Esophagus squamous epithelium (tissue), 5 donors: ENCODE data around the gene ARHGAP26. TPM values are rescaled to one million over a fixed set of nuclear protein-coding genes. Genes with fewer than 3 reads are reported as not detected.

Experiments
- DNase-seq: peaks from one replicate; lab custom pipeline; 2025; lab: John Stamatoyannopoulos, UW
- H3K27ac ChIP-seq, 4 donors: fragments of 200-600 bp; sonication (generic); one replicate each; pipeline ENCODE4 v1.5.1; 2016 to 2019; ENCODE audit warnings: mild to moderate bottlenecking in 1 of 4
- H3K27me3 ChIP-seq, 4 donors: fragments of 200-600 bp; sonication (generic); 1 replicate in 3 of 4; 2 replicates in 1 of 4; pipeline versions ENCODE4 v1.5.1 to v1.6.0; 2017 to 2021; ENCODE audit warnings: antibody characterized with exemption in 1 of 4
- H3K36me3 ChIP-seq, 3 donors: fragments of 200-600 bp; sonication (generic); one replicate each; pipeline ENCODE4 v1.5.1; 2016 to 2019
- H3K4me1 ChIP-seq, 3 donors: fragments of 200-600 bp; sonication (generic); one replicate each; pipeline ENCODE4 v1.5.1; 2017 to 2019
- H3K4me3 ChIP-seq, 4 donors: fragments of 200-600 bp; sonication (generic); 1 replicate in 3 of 4; 2 replicates in 1 of 4; pipeline ENCODE4 v1.5.1; 2016 to 2019; ENCODE audit warnings: mild to moderate bottlenecking in 2 of 4, moderate library complexity in 1 of 4
- H3K9me3 ChIP-seq, 3 donors: fragments of 200-600 bp; sonication (generic); one replicate each; pipeline ENCODE4 v1.5.1; 2016 to 2019
- POLR2A ChIP-seq, 4 donors: fragments of 450-650 bp; IDR thresholded peaks; one replicate each; pipeline ENCODE4 v1.6.1; 2017; ENCODE audit warnings: antibody characterized with exemption in 4 of 4, mild to moderate bottlenecking in 4 of 4, moderate library complexity in 3 of 4
- WGBS, 2 donors: methylation state at CpG; one replicate each; pipeline ENCODE4 v1.1.5; 2018; 5-methylcytosine and 5-hydroxymethylcytosine counted together
- intact Hi-C: fragments of 100-400 bp; cut with DNase I; formaldehyde crosslinking; loops from one replicate; pipeline ENCODE4 v1.15.0; 2022
- total RNA-seq, 4 donors: library from RNA; depleted of rRNA; stranded (reverse); fragments of >200 nt; gene quantifications; one replicate each; pipeline ENCODE4 v1.1.0, GENCODE V29; 2016
- TF ChIP-seq, protein P1 (sequence below), 6 experiments: fragments of 450-650 bp in 4 of 6; fragments of 200-600 bp in 2 of 6; sonication (generic) in 2 of 6; IDR thresholded peaks; one replicate each; pipeline ENCODE4 v1.5.1; 2016 to 2019; ENCODE audit warnings: antibody characterized with exemption in 6 of 6, mild to moderate bottlenecking in 4 of 6, moderate library complexity in 4 of 6
- donor health status: DM: yes; HTN: yes; CAD: no.

ARHGAP26 gene
- total RNA-seq, 4 donors from 2014 or later: 4.4 to 18.7 (median 15.4) TPM

DNA sequence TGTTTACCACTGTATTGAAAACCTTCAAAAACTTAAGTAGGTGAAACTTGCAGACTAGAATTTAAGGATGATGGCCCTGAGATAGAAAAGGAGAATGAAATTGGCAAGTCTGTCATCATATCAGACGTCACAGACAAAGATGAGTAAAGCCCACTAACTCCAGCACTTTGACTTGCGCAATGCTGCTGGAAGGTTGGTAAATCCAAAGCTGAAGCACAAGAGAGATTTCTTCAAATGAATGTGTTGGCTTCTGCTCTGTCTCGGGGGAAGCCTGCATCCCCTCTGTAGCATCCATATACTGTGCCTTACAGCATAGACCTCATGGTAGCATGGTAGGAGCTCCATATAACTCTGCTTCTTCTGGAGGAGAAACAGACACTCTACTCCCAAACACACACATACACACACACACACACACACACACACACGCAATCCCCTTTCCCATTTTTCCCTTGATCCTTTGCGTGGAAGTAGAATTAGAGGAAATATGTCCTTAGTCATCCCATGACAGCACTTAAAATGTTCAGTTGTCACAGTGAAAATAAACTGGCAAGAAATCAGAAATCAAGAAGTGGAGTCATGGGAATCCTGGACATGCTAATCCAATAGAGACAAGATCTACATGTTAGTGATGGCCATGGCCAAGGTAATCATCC, 391.8 kb downstream of the ARHGAP26 start:
- Histone ChIP-seq H3K36me3 (no peaks in the 10 kb centered on the region), H3K9me3 (no peaks in the 10 kb centered on the region), H3K4me1 (no peaks in the 10 kb centered on the region), H3K4me3 (no peak overlapping the region), H3K27me3 (no peaks in the 10 kb centered on the region), H3K27ac (peak overlapping the region in 2 of 4 donors; percentile 22 to 38)
- intact Hi-C loops: no loop called here
- no peak for DNase-seq
- TF ChIP-seq POLR2A (IDR thresholded peaks at IDR 0.05): no peak
- TF ChIP-seq, protein P1, sequence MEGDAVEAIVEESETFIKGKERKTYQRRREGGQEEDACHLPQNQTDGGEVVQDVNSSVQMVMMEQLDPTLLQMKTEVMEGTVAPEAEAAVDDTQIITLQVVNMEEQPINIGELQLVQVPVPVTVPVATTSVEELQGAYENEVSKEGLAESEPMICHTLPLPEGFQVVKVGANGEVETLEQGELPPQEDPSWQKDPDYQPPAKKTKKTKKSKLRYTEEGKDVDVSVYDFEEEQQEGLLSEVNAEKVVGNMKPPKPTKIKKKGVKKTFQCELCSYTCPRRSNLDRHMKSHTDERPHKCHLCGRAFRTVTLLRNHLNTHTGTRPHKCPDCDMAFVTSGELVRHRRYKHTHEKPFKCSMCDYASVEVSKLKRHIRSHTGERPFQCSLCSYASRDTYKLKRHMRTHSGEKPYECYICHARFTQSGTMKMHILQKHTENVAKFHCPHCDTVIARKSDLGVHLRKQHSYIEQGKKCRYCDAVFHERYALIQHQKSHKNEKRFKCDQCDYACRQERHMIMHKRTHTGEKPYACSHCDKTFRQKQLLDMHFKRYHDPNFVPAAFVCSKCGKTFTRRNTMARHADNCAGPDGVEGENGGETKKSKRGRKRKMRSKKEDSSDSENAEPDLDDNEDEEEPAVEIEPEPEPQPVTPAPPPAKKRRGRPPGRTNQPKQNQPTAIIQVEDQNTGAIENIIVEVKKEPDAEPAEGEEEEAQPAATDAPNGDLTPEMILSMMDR (IDR thresholded peaks at IDR 0.05): no peak
- 71 to 76% methylated on average over 5 of the region's 5 CpGs for WGBS, 2 donors

DNA sequence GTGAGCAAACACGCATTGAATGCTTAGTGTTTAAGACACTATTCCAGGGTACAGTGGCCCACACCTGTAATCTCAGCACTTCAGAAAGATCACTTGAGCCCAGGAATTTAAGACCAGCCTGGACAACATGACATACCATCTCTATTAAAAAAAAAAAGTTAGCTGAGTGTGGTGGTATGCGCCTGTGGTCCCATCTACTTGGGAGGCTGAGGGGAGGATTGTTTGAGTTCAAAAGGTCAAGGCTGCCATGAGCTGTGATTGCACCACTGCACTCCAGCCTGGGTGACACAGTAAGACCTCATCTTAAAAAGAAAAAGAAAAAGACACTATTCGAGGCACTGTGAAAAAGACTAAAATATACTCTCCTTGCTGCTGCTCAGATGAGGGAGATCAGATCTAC, 392.6 kb downstream of the ARHGAP26 start:
- DNase-seq: no peak
- intact Hi-C loops: no loop called here
- Histone ChIP-seq H3K9me3 (no peaks in the 10 kb centered on the region), H3K36me3 (no peaks in the 10 kb centered on the region), H3K4me3 (no peak overlapping the region), H3K27ac (peak overlapping the region in 1 of 4 donors; percentile 38), H3K4me1 (no peaks in the 10 kb centered on the region), H3K27me3 (no peaks in the 10 kb centered on the region)
- 92 to 93% methylated on average over 2 to 3 of the region's 3 CpGs for WGBS, 2 donors
- no peak for TF ChIP-seq POLR2A (IDR thresholded peaks at IDR 0.05)
- TF ChIP-seq, protein P1 (IDR thresholded peaks at IDR 0.05): no peak

DNA sequence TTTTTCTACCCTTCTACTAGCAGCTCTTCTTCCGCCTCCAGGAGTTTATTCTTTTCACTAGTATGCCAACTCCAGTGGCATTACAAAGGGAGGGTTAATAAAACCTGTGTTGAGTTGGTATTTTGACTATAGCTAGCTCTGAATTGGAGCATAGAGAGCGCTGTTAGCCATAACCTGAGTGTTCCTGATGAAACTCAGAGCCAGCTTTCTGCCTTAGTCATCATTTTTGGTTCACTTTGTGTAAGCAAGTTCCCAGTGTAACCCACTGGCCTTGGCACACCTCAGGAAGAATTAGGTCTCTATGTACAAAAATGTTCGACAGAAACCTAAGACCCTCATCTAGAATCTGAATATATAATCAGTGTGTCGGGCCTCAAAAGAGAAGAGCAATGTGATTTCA, 394.4 kb downstream of the ARHGAP26 start:
- H3K27me3 ChIP-seq: no peaks in the 10 kb centered on the region
- no peak for DNase-seq
- H3K4me3 ChIP-seq: no peak overlapping the region
- H3K4me1 ChIP-seq: no peaks in the 10 kb centered on the region
- TF ChIP-seq, protein P1 (IDR thresholded peaks at IDR 0.05): no peak
- no peak for TF ChIP-seq POLR2A (IDR thresholded peaks at IDR 0.05)
- H3K9me3 ChIP-seq: no peaks in the 10 kb centered on the region
- WGBS, 2 donors: 78 to 86% methylated on average over 4 of the region's 4 CpGs
- H3K27ac ChIP-seq: no peak overlapping the region
- H3K36me3 ChIP-seq: no peaks in the 10 kb centered on the region
- intact Hi-C loops: no loop called here

DNA sequence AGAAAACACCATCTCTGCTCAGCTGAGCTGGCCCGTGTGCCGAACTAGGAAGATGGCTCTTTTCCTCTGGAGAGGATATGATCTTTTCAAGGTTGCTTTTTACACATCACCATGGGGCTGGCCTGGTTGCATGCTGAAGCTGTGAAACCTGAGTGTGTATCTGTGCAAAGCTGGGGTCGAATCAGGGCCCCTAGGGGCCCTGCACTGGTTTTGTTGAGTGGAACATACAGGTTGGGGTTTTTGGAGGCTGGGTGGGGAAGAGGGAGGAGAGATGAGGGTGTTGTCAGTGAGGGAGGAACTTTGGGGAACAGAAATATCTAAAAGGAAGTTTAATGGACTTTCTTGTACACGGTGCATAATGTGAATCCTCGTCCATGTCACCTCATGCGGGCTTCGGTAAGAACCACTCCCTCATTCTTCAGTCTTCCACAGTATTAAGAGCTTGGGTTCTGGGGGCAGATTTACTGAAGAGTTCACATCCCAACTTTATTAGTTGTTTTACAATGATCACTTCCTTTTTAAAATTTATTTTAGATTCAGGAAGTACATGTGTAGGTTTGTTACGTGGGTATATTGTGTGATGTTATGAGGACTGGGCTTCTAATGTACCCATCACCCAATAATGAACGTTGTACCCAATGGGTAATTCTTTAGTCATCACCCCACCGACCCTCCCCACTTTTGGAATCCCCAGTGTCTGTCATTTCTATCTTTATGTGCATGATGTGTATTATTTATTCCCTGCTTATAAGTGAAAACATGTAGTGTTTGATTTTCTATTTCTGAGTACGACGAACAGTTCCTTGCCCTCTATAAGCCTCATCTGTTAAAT, 395.1 kb downstream of the ARHGAP26 start:
- Histone ChIP-seq H3K27ac (no peak overlapping the region), H3K27me3 (no peaks in the 10 kb centered on the region), H3K4me3 (no peak overlapping the region), H3K4me1 (no peaks in the 10 kb centered on the region), H3K9me3 (no peaks in the 10 kb centered on the region), H3K36me3 (no peaks in the 10 kb centered on the region)
- DNase-seq: no peak
- intact Hi-C loops: no loop called here
- TF ChIP-seq, protein P1 (IDR thresholded peaks at IDR 0.05): no peak
- no peak for TF ChIP-seq POLR2A (IDR thresholded peaks at IDR 0.05)
- WGBS, 2 donors: 81 to 91% methylated on average over 12 of the region's 12 CpGs

DNA sequence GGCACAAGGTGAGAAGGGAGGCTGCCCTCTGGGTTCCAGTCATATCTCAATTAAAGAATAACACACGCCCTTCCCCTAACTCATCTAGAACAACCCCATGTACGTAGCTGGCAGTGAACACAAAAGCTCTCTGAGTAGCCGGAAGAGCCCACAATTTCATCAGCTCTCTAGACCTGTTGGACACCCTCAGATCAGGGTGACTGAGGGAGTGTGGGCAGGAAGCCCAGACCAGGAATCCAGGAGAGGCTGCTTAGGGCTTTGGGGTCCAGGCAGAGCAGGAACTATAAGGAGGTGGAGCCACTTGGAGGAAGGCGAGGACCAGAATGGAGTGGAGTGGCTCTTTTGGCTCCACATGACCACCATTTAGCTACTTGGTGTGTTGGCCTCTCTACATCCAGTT, 395.9 kb downstream of the ARHGAP26 start:
- Histone ChIP-seq H3K27ac (no peak overlapping the region), H3K9me3 (no peaks in the 10 kb centered on the region), H3K27me3 (no peaks in the 10 kb centered on the region), H3K4me1 (no peaks in the 10 kb centered on the region), H3K36me3 (no peaks in the 10 kb centered on the region), H3K4me3 (no peak overlapping the region)
- no peak for DNase-seq
- 89 to 94% methylated on average over 3 to 4 of the region's 4 CpGs for WGBS, 2 donors
- intact Hi-C loops: no loop called here
- TF ChIP-seq POLR2A (IDR thresholded peaks at IDR 0.05): no peak
- TF ChIP-seq, protein P1 (IDR thresholded peaks at IDR 0.05): no peak
